ENCODE results near the gene FBXL7.

FBXL7 gene

GRCh38 chr5:15506146-15506545 is 6.2 kb downstream of the FBXL7 start:
- no peak for DNase-seq

GRCh38 chr5:15506897-15507296 is 6.9 kb downstream of the FBXL7 start:
- no peak for DNase-seq

- DNase-seq, result no peak
These were observed 10.1 kb downstream of the FBXL7 start for GRCh38 chr5:15510092-15510491.

- DNase-seq, result no peak
These were observed 10.9 kb downstream of the FBXL7 start for GRCh38 chr5:15510831-15511230.

- no peak for DNase-seq
These were observed 13.5 kb downstream of the FBXL7 start for GRCh38 chr5:15513431-15513830.

GRCh38 chr5:15513911-15514310 is 13.9 kb downstream of the FBXL7 start:
- no peak for DNase-seq

- no peak for DNase-seq
These were observed 15.2 kb downstream of the FBXL7 start for GRCh38 chr5:15515229-15515628.

- DNase-seq, result no peak
These were observed 16.5 kb downstream of the FBXL7 start for GRCh38 chr5:15516486-15516885.

GRCh38 chr5:15518786-15519185 is 18.8 kb downstream of the FBXL7 start:
- no peak for DNase-seq

- DNase-seq, result no peak
These were observed 20.9 kb downstream of the FBXL7 start for GRCh38 chr5:15520856-15521255.

GRCh38 chr5:15521381-15522186 is 21.6 kb downstream of the FBXL7 start:
- no peak for DNase-seq

GRCh38 chr5:15522187-15522520 is 22.2 kb downstream of the FBXL7 start:
- no peak for DNase-seq

GRCh38 chr5:15524712-15525111 is 24.7 kb downstream of the FBXL7 start:
- DNase-seq, result no peak

GRCh38 chr5:15525703-15526275 is 25.8 kb downstream of the FBXL7 start:
- DNase-seq, result no peak

- no peak for DNase-seq
These were observed 26.4 kb downstream of the FBXL7 start for GRCh38 chr5:15526413-15526812.

- DNase-seq, result no peak
These were observed 28.5 kb downstream of the FBXL7 start for GRCh38 chr5:15528476-15528875.

GRCh38 chr5:15529013-15529412 is 29.0 kb downstream of the FBXL7 start:
- no peak for DNase-seq

- DNase-seq, result no peak
These were observed 29.8 kb downstream of the FBXL7 start for GRCh38 chr5:15529821-15530220.

- DNase-seq, result no peak
These were observed 33.3 kb downstream of the FBXL7 start for GRCh38 chr5:15533129-15533893.

- DNase-seq, result no peak
These were observed 36.0 kb downstream of the FBXL7 start for GRCh38 chr5:15535938-15536337.

GRCh38 chr5:15538516-15538915 is 38.5 kb downstream of the FBXL7 start:
- no peak for DNase-seq

- no peak for DNase-seq
These were observed 40.0 kb downstream of the FBXL7 start for GRCh38 chr5:15539951-15540350.

- no peak for DNase-seq
These were observed 44.1 kb downstream of the FBXL7 start for GRCh38 chr5:15544039-15544438.

- DNase-seq, result no peak
These were observed 45.1 kb downstream of the FBXL7 start for GRCh38 chr5:15545082-15545481.

Data from activated CD4-positive, CD25-positive, alpha-beta regulatory T cell treated with anti-CD3 and anti-CD28 coated beads, Interleukin-2, amount 50 U/mL, for 72 hours (primary cell).